Posterior vena cava (tissue), 2 donors: ENCODE measurements around the gene SEC63. TPM values are rescaled to one million over a fixed set of nuclear protein-coding genes. Genes with fewer than 3 reads are reported as not detected.
"Not testable (repeated sequence)": the region's sequence is repeated elsewhere in the genome, so short reads cannot be mapped to it uniquely, and the experiment has no call there.

Experiments used
- DNase-seq: peaks from one replicate; pipeline ENCODE4 v3.0.0-alpha.2; 2020; ENCODE audit warnings: low spot score
- intact Hi-C, 2 donors: fragments of 100-400 bp; cut with DNase I; formaldehyde crosslinking; loops; one replicate each; pipeline versions ENCODE4 v1.14.1 to v1.14.2; 2022 to 2023
- total RNA-seq, 2 donors: library from RNA; stranded (reverse); fragmentation: NEBNext Ultra II Directional; extraction: Animal tissue kit (Norgen Biotek cat#: 25700); gene quantifications; one replicate each; pipeline ENCODE4 v1.2.1, GENCODE V29; 2021
- donor health status: DM: yes; HTN: yes; CAD: no.
- donor health status: DM: yes; HTN: yes; CAD: no.

SEC63 gene
- total RNA-seq, 2 donors from 2014 or later: 114 to 116 TPM

DNA sequence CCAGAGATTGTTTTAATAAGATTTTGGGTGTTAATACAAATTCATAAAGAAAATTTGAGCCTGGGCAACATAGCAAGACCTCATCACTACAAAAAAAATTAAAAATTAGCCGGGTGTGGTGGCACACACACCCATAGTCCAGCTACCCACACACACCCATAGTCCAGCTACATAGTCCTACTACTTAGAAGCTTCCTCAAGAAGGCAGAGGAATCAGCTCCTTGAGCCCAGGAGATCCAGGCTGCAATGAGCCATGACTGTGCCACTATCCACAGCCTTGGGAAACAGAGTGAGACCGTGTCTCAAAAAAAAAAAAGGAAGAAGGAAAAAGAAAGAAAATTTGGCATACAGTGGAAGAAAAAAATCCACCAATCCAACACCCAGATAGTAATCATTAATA lies 16.8 kb downstream of the SEC63 start:
- DNase-seq: no peak
- intact Hi-C loops: no loop called here

- DNase-seq, intact Hi-C loops: not testable (repeated sequence)
These were observed 21.1 kb downstream of the SEC63 start for GRCh38 chr6:107936910-107937292.

DNA sequence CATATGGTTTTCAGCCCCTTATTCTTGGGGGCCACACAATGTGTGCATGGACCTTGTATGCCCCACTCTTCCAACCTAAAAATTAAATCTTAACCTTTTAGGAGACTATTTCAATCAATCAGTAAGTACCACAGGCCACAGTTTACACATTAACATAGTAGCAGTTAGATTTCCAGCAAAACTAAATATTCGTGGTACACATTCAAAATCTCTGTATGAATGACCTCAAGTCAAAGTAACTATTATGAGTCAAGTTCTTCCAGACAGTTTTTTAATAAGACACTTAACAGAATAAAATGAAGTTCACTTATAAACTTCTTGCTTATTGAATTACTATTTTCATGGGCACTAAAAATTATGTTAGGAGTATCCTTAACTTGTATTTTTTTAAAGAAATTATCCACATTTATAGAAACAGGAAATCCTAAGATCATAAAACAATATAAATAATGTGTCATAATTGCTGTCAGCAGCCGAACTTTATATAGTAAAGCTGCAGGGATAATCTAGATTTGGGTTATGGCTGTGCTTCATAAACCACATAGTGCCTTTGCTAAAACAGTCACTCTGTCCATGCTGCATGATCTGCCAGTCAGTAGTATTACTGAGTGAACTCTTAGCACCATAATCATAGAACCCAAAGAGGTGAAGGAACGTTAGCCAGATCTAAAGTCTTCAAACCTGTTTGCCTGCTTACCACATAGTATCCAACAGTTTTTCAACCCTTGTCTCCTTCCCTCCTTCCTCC lies 21.7 kb downstream of the SEC63 start:
- intact Hi-C loops: no loop called here
- no peak for DNase-seq

GRCh38 chr6:107934229-107934628 lies 23.8 kb downstream of the SEC63 start:
- intact Hi-C loops, DNase-seq: not testable (repeated sequence)

DNA sequence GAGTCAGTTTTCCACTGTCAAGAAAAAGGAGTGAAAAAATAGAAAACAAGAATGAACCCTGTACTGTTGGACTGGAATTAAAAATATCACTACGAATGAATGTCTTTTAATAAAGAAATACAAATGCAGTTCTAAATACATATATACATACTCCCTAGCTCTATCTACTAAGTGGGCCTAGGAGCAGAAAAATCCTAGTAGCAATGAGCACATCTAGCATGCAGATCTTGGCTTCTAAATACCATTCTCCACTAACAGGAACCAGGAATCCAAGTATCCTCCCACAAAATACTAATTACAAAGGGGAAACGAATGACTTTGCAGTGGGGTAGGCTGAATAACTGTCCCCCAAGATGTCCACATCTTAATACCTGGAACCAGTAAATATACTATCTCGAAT lies 25.4 kb downstream of the SEC63 start:
- intact Hi-C loops: no loop called here
- DNase-seq: no peak

- intact Hi-C loops: no loop called here
These were observed 26.1 kb downstream of the SEC63 start for GRCh38 chr6:107931894-107932293.

DNA sequence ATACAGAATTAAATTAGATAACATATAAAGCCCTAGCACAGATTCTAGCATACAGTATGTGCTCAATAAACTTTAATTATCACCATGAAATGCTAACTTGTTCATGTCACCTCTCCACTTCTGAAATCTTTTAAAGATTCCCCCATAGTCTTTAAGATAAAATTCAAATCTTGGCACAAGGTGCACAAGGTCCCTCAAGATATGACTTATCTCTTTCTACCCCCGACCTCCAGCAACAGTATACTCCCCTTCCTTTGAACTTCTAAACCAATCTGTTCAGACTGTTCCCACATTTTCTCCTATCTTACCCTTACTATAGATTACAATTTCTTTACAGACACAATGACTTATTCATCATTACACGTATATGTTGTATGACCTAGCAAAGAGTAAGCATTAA lies 29.0 kb downstream of the SEC63 start:
- DNase-seq: no peak
- intact Hi-C loops: no loop called here

More at GRCh38 chr6:107931894-107932293, 26.1 kb downstream of the SEC63 start:
- DNase-seq: no peak

- intact Hi-C loops, DNase-seq: not testable (repeated sequence)
These were observed 31.1 kb downstream of the SEC63 start for GRCh38 chr6:107926697-107927544.

- intact Hi-C loops: loop anchor here in 1 of 2 donors (10.0 kb wide), 1 partner anchor 343 kb away; no protein-coding TSS in a partner anchor
- no peak for DNase-seq
These were observed 40.3 kb downstream of the SEC63 start for GRCh38 chr6:107917451-107918375.

GRCh38 chr6:107916961-107917360 lies 41.0 kb downstream of the SEC63 start:
- intact Hi-C loops: loop anchor here in 1 of 2 donors (10.0 kb wide), 1 partner anchor 342 kb away; no protein-coding TSS in a partner anchor
- DNase-seq: not testable (repeated sequence)

GRCh38 chr6:107911692-107912091 lies 46.3 kb downstream of the SEC63 start:
- intact Hi-C loops: loop anchor here in 1 of 2 donors (10.0 kb wide), 1 partner anchor 337 kb away; no protein-coding TSS in a partner anchor
- no peak for DNase-seq

DNA sequence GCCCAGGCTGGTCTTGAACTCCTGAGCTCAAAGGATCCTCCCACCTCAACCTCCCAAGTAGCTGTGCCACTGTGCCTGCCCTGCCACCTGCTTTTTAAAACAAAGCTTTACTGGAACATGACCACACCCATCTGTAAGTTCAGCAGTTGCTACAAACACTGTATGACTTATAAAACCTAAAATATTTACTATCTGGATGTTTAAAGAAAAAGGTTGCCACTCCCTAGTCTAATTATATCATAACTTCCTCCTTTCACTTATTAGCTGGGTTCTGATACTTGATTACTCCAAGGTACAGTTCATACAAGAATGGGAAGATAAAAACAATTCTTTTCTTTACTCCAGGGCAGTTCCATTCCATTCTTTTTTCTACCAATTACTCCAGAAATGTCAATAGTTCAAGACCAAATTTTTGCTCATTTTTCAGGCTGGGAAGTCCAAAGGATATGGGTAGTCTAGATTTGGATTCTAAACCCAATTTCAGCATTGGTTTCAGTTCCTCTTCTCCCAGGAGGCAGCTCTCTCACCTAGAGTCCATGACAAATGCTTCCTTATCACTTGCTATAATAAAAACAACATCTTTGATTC lies 63.1 kb downstream of the SEC63 start:
- intact Hi-C loops: no loop called here
- DNase-seq: no peak

- intact Hi-C loops, DNase-seq: not testable (repeated sequence)
These were observed 67.6 kb downstream of the SEC63 start for GRCh38 chr6:107890431-107890830.

- intact Hi-C loops, DNase-seq: not testable (repeated sequence)
These were observed 72.1 kb downstream of the SEC63 start for GRCh38 chr6:107885950-107886349.

DNA sequence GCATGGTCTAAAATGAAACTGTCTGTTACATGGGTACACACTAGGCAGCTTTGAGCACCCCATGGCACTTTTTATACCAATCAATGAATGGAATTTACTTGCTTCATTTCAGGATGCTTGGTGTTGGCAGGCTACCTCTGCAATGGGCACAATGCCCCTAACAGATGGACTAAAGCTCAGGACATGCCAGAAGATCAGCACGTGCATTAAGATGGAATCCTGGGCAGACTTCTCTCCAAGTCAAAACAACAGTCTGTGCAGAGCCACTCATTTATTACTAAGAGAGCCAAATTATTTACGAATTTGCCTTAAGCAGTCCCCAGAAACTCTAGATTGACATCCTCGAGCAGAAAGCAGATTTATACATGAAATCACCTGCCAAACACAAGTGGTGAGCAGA lies 78.1 kb downstream of the SEC63 start:
- intact Hi-C loops: no loop called here
- no peak for DNase-seq

- intact Hi-C loops: no loop called here
- no peak for DNase-seq
These were observed 80.0 kb downstream of the SEC63 start for GRCh38 chr6:107877968-107878367.

- DNase-seq: no peak
These were observed 86.0 kb downstream of the SEC63 start for GRCh38 chr6:107871976-107872375.

GRCh38 chr6:107871512-107871911 lies 86.5 kb downstream of the SEC63 start:
- intact Hi-C loops: not testable (repeated sequence)

More at GRCh38 chr6:107871976-107872375, 86.0 kb downstream of the SEC63 start:
- intact Hi-C loops: no loop called here

DNA sequence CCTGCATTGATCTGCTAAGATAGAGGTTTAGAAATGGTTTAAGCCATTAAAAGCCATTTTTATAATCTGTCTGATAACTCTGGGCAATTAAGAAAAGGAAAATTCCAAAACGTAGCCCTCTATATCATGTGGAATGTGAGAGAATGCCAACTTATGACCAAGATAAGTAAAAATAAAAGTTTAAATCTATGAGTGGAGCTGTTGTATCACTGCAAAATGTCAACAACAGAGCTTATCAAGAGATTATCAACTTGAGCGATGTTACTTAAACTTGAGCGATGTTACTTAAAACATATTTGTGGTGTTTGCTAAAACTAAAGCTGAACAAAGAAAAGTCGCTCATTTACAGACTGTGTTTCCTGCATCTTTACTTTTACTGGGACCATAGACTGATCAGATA lies 87.0 kb downstream of the SEC63 start:
- no peak for DNase-seq
- intact Hi-C loops: no loop called here

More at GRCh38 chr6:107871512-107871911, 86.5 kb downstream of the SEC63 start:
- not testable (repeated sequence) for DNase-seq
